ENCODE results near the gene ACBD4.

The ACBD4 gene

DNA sequence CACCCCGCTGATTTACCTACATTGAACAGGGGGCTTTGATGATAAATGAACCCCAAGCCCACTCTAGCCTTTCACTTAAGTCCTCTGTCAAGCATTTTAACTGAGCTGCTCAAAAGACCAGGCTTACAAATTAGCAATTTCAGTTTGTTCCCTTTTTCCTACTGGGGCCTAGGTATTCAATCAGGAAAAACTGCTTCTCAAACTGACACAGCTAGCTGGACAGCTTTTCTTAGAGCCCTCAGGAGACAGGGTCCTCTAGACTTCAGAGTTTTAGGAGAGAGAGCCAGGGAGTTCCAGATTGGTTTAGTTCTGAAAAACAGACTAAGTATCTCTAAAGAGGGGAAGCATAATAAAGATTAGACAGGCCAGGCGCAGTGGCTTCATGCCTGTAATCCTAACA lies 20.0 kb downstream of the ACBD4 start:
- DNase-seq (ENCODE audit: low spot score), result no peak

- DNase-seq (ENCODE audit: low spot score), result no peak
Measured at GRCh38 chr17:45156242-45156641, 20.8 kb downstream of the ACBD4 start.

- DNase-seq (ENCODE audit: low spot score), result no peak
Measured at GRCh38 chr17:45160447-45161287, 25.2 kb downstream of the ACBD4 start.

GRCh38 chr17:45161288-45162024 lies 26.0 kb downstream of the ACBD4 start, which contains the start of gene HEXIM2:
Gene HEXIM2 (plus strand): TSS chr17:45161875. CDS start chr17:45162794, 919 bp downstream.
- DNase-seq (ENCODE audit: low spot score), result peak; percentile 99

DNA sequence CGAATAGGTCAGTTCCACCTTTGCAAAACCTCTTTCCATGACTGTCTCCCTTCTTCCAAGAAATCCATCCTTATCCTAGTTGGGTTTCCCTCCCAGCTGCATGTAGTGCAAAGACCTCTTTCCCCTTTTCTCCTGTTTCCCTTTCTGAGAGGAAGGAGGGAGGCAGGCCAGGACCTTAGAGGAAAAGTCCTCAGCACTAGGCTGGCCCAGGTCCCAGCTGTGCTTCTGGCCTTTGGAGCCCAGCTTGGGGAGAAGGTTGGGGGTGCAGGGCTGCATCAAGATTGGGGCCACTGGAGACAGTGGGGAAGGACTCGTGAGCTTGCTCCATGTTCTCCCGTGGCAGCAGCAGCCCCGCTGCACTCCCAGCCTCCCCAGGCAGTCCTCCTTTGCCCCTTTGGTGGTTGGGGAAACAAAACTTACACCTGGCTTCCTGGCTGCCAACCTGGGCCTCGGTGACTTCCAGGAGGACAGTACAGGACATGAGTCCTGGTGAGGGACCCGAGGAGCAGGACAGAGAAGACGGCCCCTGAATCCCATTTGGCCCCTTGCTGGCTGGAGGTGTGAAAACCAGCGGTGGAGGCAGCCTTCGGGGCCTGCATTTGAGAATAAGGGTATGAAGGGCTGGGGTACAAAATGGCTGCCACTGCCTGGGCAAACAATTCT lies 26.7 kb downstream of the ACBD4 start:
- no peak for DNase-seq (ENCODE audit: low spot score)

- DNase-seq (ENCODE audit: low spot score), result no peak
Measured at GRCh38 chr17:45164734-45165269, 29.3 kb downstream of the ACBD4 start.

- no peak for DNase-seq (ENCODE audit: low spot score)
Measured at GRCh38 chr17:45168991-45169752, 33.7 kb downstream of the ACBD4 start.

DNA sequence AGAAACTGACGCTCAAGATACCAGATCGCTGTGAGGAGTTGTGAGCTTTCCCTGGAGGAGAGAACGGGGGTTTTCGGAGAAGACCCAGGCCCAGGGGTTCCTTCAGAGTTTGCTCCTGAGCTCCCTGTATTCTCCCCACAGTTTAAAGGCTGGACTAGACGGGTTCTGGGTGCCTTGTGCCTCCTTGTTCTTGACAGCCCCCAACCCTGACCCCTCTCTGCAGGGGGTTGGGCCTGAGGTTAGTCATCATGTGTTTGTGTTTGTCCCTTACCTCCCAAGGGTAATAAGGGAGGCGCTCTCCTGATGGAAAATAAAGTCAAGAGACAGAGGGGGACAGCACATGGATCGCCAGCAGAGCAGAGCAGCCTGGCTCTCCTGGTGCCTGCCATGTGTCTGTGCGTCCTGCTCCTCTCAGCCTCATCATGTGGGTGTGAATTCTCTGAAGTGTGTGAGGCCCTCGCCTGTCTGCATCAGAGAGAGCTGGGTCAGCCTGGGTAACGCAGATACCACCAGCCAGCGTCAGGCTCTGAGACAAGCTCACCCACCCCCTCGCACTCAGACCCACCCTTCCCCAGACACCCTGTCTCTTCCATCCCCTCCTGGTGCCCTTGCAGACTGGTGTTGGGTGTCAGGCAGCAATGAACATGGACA lies 34.9 kb downstream of the ACBD4 start:
- DNase-seq (ENCODE audit: low spot score), result no peak

DNA sequence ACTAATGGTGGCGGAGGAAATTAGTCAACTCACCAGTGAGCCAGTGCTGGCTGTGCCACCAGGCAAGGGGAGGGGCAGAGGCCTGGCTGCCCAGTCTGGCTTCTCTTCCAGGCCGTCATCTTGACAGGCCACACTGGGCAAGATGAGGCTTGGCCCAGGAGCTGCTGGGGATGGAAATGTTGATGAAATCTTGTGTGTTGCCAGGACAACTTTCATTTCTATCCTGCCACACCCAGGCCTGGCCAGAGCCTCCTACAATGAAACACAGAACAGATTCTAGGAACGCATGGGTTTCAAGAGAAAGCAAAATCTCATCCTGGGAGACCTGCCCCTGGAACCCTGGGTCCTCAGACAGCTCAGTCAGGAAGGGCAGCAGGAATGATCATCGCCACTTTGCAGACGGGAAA lies 35.4 kb downstream of the ACBD4 start:
- DNase-seq (ENCODE audit: low spot score), result no peak

DNA sequence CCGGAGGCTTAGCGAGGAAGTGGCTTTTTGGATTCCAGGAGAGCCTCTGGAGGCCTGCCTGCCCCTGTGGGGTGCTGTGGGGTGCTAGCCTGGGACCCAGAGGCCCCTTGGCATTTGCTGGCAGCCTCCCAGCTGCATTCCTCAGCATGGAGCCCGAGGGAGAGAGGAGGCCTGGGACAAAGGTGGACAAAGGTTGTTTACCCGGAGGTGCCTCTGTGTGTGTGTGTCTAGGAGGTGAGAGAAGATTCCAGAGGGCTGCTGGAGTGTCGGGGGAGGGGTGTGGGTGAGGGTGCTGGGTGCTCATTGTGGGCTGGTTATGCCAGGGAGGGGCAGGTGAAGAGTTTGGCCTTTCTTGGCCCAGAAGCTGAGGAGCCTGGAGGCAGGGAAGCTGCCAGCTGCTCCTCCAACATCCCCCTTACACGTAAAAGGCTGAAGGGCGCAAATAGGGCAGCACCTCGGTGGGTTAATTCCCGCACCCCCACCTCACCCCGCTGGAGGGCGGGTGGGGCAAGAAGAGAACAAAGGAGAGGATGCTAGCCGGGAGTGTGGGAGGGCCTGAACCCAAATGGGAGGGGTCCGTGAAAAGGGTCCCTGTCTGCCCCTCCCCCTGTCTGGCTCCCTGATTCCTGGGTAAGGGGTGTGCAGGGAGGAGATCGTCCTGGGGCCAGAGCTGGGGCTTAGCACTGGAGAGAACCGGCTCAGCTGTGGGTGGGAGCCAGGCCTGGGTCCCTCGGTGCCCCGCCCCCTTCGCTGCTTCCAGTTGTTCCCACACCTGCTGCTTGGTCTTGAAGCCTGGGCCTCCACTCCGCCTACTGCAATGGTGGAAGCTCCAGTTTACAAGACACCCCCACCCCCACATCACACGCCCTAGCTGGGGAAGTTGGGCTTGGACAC lies 36.1 kb downstream of the ACBD4 start:
- no peak for DNase-seq (ENCODE audit: low spot score)

GRCh38 chr17:45172232-45172540 lies 36.7 kb downstream of the ACBD4 start:
- no peak for DNase-seq (ENCODE audit: low spot score)

GRCh38 chr17:45172541-45173286 lies 37.2 kb downstream of the ACBD4 start:
- peak; percentile 96 for DNase-seq (ENCODE audit: low spot score)

GRCh38 chr17:45175759-45176115 lies 40.2 kb downstream of the ACBD4 start:
- DNase-seq (ENCODE audit: low spot score), result no peak

- DNase-seq (ENCODE audit: low spot score), result no peak
Measured at GRCh38 chr17:45177563-45177962, 42.1 kb downstream of the ACBD4 start.

- DNase-seq (ENCODE audit: low spot score), result no peak
Measured at GRCh38 chr17:45184144-45184543, 48.7 kb downstream of the ACBD4 start.

GRCh38 chr17:45186801-45187354 lies 51.4 kb downstream of the ACBD4 start:
- DNase-seq (ENCODE audit: low spot score), result no peak

DNA sequence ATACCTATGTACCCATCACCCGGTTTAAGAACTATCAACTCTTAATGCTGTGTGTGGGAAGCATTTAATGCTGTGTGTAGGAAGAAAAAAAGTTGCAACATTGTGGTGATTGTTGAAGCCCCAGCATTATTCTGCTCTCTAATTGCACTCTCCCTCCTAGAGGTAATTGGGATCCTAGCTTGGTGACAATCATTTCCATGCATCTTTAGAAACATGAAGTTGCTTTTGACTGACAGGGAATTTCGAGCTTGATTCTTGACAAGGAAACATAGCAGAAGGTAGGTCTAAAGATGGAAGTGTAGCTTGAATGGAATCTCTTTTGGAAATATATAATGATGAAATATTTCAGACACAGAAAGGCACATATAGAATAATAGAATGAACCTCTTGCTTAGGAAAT lies 53.5 kb downstream of the ACBD4 start:
- DNase-seq (ENCODE audit: low spot score), result no peak

- DNase-seq (ENCODE audit: low spot score), result no peak
Measured at GRCh38 chr17:45190503-45191255, 55.2 kb downstream of the ACBD4 start.
